GM18951 (cell line): ENCODE measurements around the gene CYSRT1.
"Not testable (repeated sequence)": the region's sequence is repeated elsewhere in the genome, so short reads cannot be mapped to it uniquely, and the experiment has no call there.

Source experiments
- POLR2A ChIP-seq: IDR thresholded peaks from 4 replicates; pipeline ENCODE4 v1.6.1; 2011; ENCODE audit warnings: mild to moderate bottlenecking; ENCODE audit not compliant: insufficient read length, insufficient read depth; ENCODE audit errors: extremely low read depth
- in situ Hi-C: fragments of 300-500 bp; cut with MboI; formaldehyde crosslinking; loops from one replicate; pipeline ENCODE4 v1.12.0; 2022; ENCODE audit warnings: low sequenced_read_pairs, mixed read lengths, inconsistent platforms; ENCODE audit not compliant: unreplicated experiment

The CYSRT1 gene

GRCh38 chr9:137255448-137256114 lies 30.6 kb downstream of the CYSRT1 start:
- in situ Hi-C loops: no loop called here
- TF ChIP-seq POLR2A: no peak

GRCh38 chr9:137256362-137256761 lies 31.4 kb downstream of the CYSRT1 start:
- no peak for TF ChIP-seq POLR2A
- in situ Hi-C loops: no loop called here

GRCh38 chr9:137256856-137257255 lies 31.9 kb downstream of the CYSRT1 start:
- TF ChIP-seq POLR2A: no peak
- in situ Hi-C loops: no loop called here

- in situ Hi-C loops: not testable (repeated sequence)
Measured at GRCh38 chr9:137262173-137262908, 37.4 kb downstream of the CYSRT1 start.

GRCh38 chr9:137262909-137263285 lies 37.9 kb downstream of the CYSRT1 start:
- no peak for TF ChIP-seq POLR2A
- in situ Hi-C loops: no loop called here

- TF ChIP-seq POLR2A: no peak
- in situ Hi-C loops: no loop called here
Measured at GRCh38 chr9:137263506-137263905, 38.5 kb downstream of the CYSRT1 start.

GRCh38 chr9:137264067-137264466 lies 39.1 kb downstream of the CYSRT1 start:
- in situ Hi-C loops: no loop called here
- TF ChIP-seq POLR2A: no peak

- in situ Hi-C loops: no loop called here
- no peak for TF ChIP-seq POLR2A
Measured at GRCh38 chr9:137265496-137266161, 40.7 kb downstream of the CYSRT1 start.

GRCh38 chr9:137266162-137266527 lies 41.2 kb downstream of the CYSRT1 start:
- no peak for TF ChIP-seq POLR2A
- in situ Hi-C loops: no loop called here

- in situ Hi-C loops: no loop called here
- no peak for TF ChIP-seq POLR2A
Measured at GRCh38 chr9:137266585-137267453, 41.8 kb downstream of the CYSRT1 start.

GRCh38 chr9:137267933-137268355 lies 43.0 kb downstream of the CYSRT1 start:
- TF ChIP-seq POLR2A: no peak
- in situ Hi-C loops: no loop called here

- in situ Hi-C loops: no loop called here
- no peak for TF ChIP-seq POLR2A
Measured at GRCh38 chr9:137268538-137269201, 43.7 kb downstream of the CYSRT1 start.
